Uterus (tissue), 2 donors: Measurements from ENCODE around the gene CYCS.

Source experiments
- CTCF ChIP-seq, 4 experiments: fragments of 200-600 bp in 2 of 4; fragments of 450-650 bp in 2 of 4; sonication (generic) in 2 of 4; IDR thresholded peaks; one replicate each; pipeline ENCODE4 v1.5.1; 2016 to 2019; ENCODE audit warnings: antibody characterized with exemption in 4 of 4, mild to moderate bottlenecking in 2 of 4, moderate library complexity in 1 of 4
- POLR2A ChIP-seq, 2 donors: fragments of 450-650 bp; IDR thresholded peaks; one replicate each; pipeline ENCODE4 v1.6.1; 2016; ENCODE audit warnings: antibody characterized with exemption in 2 of 2, mild to moderate bottlenecking in 1 of 2, moderate library complexity in 1 of 2

GRCh38 chr7:25087855-25088254 lies 37.2 kb downstream of the CYCS start:
- TF ChIP-seq CTCF (IDR thresholded peaks at IDR 0.05) (no peak), POLR2A (IDR thresholded peaks at IDR 0.05) (no peak)
